Bronchial epithelial cell (primary cell): ENCODE data around the gene DNM2. TPM values are rescaled to one million over a fixed set of nuclear protein-coding genes. Genes with fewer than 3 reads are reported as not detected.

Experiments
- DNase-seq: peaks from one replicate; pipeline ENCODE4 v3.0.0-alpha.2; 2010; ENCODE audit warnings: low read depth
- FAIRE-seq: peaks from 2 replicates; lab custom pipeline; 2011; peaks lifted over from hg19 to GRCh38; lab: Jason Lieb, UNC
- H3K27me3 ChIP-seq: 2 replicates; pipeline ENCODE4 v1.5.1; 2011; ENCODE audit warnings: low read length; ENCODE audit not compliant: control insufficient read depth, insufficient read depth
- H3K36me3 ChIP-seq: 2 replicates; pipeline ENCODE4 v1.5.1; 2011; ENCODE audit warnings: low read length; ENCODE audit not compliant: control insufficient read depth, insufficient read depth
- H3K4me3 ChIP-seq: 2 replicates; pipeline ENCODE4 v1.5.1; 2011; ENCODE audit warnings: mild to moderate bottlenecking, low read depth, low read length, control low read depth
- total RNA-seq: library from RNA; depleted of rRNA; stranded (reverse); fragments of >200 nt; gene quantifications from 2 replicates; pipeline ENCODE4 v1.2.1, GENCODE V29; 2014
- TF ChIP-seq, protein P1 (sequence below): IDR thresholded peaks from 2 replicates; pipeline ENCODE4 v1.5.1; 2011; ENCODE audit warnings: mild to moderate bottlenecking, moderate library complexity, low read length, control low read depth, inconsistent platforms; ENCODE audit not compliant: insufficient read depth, severe bottlenecking

DNM2 gene
- total RNA-seq, 1 donor from 2014 or later: 68.4 TPM

DNA sequence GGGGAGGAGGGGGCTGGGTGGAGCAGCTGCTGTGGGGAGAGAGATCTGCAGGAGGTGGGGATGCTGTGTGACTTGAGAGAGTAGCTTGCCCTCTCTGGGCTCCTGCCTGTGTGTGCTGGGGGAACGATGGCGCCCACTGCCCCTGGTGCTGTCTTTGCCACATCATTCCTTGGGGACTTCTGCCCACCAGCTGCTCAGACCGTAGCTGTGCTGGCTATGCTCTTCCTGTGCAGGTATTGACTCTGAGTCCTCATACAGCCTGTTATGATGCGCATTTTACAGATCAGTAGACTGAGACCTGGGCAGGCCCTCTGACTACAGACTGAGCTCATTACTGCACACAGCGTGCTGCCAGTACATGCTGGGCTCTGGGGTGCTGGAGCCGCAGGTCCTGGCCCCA is 51.1 kb downstream of the DNM2 start:
- DNase-seq (no peak), FAIRE-seq (no peak)
- TF ChIP-seq, protein P1, sequence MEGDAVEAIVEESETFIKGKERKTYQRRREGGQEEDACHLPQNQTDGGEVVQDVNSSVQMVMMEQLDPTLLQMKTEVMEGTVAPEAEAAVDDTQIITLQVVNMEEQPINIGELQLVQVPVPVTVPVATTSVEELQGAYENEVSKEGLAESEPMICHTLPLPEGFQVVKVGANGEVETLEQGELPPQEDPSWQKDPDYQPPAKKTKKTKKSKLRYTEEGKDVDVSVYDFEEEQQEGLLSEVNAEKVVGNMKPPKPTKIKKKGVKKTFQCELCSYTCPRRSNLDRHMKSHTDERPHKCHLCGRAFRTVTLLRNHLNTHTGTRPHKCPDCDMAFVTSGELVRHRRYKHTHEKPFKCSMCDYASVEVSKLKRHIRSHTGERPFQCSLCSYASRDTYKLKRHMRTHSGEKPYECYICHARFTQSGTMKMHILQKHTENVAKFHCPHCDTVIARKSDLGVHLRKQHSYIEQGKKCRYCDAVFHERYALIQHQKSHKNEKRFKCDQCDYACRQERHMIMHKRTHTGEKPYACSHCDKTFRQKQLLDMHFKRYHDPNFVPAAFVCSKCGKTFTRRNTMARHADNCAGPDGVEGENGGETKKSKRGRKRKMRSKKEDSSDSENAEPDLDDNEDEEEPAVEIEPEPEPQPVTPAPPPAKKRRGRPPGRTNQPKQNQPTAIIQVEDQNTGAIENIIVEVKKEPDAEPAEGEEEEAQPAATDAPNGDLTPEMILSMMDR: no peak
- Histone ChIP-seq H3K27me3 (no peaks in the 10 kb centered on the region), H3K4me3 (no peak overlapping the region), H3K36me3 (peaks cover 14% of the 10 kb centered on the region)

DNA sequence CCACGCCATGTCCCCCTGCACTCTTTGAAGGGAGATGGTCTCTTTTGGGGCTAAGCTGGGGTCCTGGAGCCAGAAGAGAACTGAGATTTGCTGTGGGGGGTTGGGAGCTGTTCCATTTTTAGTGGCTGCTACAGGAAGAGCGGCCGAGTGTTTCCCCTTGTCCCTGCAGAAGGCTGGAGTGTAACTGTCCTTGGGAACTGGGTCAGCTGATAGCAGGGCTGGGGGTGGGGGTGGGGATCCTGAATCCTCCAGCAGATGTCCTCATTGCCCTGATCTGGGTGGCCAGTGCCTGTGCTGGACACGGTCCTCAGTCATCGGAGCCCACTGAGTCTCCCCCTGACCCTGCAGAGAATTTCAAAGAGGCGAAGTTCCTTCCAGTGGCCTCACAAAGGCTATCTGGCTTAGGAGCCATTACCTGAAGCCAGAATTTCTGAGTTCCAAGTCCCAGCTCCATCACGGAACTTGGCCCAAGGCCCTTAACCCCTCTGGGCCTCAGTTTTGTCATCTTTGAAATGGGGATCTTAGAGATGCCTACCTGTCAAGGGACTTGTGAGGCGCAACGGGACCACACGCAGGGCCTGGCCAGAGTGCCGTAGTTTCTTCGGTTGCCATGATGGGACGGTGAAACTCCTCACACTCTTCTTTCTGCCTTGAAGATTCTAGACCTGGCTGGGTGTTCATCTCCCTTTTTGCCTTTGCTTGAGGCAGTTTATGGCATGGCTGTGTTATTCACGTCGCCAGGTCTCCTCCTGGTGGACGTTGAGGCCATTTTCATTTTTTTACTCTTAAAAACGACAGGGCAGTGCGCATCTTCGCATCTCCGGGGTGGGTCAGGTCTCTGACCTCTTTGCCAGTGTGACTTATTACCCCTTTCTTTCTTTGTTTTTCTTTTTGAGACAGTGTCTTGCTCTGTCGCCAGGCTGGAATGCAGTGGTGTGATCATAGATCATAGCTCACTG is 51.9 kb downstream of the DNM2 start:
- DNase-seq: peak; percentile 26
- TF ChIP-seq, protein P1: no peak
- no peak for FAIRE-seq
- no peak overlapping the region for H3K4me3 ChIP-seq
- no peaks in the 10 kb centered on the region for H3K27me3 ChIP-seq
- peaks cover 12% of the 10 kb centered on the region for H3K36me3 ChIP-seq

DNA sequence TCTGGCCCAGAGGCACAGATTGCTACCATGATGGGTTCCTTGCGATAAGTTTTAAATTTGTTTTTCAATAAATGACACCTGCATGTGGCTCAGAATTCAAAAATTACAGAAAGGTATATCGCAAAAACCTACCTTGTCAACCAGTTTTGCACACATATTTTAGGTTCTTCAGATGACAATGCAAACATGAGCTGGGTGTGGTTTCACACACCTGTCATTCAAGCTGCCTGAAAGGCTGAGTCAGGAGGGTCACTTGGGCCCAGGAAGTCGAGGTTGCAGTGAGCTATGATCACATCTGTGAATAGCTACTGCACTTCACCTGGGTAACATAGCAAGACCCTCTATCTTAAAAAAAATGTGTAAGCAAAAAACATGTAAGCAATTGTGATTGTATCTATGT is 56.1 kb downstream of the DNM2 start:
- FAIRE-seq: no peak
- peaks cover 30% of the 10 kb centered on the region for H3K36me3 ChIP-seq
- TF ChIP-seq, protein P1: no peak

DNA sequence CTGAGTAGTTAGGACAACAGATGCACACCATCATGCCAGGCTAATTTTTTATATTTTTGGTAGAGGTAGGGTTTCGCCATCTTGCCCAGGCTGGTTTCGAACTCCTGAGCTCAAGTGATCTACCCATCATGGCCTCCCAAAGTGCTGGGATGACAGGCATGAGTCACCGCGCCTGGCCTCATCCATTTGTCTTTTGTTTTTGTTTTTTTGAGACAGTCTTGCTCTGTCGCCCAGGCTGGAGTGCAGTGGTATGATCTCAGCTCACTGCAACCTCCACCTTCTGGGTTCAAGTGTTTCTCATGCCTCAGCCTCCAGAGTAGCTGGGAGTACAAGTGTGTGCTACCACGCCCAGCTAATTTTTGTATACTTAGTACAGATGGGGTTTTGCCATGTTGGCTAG is 57.0 kb downstream of the DNM2 start:
- DNase-seq: no peak
- Histone ChIP-seq H3K4me3 (no peak overlapping the region), H3K27me3 (no peaks in the 10 kb centered on the region), H3K36me3 (peaks cover 30% of the 10 kb centered on the region)
- FAIRE-seq: no peak
- TF ChIP-seq, protein P1: no peak

More for the DNA sequence above, 56.1 kb downstream of the DNM2 start:
- H3K4me3 ChIP-seq: no peak overlapping the region
- peak; percentile 48 for DNase-seq
- no peaks in the 10 kb centered on the region for H3K27me3 ChIP-seq

DNA sequence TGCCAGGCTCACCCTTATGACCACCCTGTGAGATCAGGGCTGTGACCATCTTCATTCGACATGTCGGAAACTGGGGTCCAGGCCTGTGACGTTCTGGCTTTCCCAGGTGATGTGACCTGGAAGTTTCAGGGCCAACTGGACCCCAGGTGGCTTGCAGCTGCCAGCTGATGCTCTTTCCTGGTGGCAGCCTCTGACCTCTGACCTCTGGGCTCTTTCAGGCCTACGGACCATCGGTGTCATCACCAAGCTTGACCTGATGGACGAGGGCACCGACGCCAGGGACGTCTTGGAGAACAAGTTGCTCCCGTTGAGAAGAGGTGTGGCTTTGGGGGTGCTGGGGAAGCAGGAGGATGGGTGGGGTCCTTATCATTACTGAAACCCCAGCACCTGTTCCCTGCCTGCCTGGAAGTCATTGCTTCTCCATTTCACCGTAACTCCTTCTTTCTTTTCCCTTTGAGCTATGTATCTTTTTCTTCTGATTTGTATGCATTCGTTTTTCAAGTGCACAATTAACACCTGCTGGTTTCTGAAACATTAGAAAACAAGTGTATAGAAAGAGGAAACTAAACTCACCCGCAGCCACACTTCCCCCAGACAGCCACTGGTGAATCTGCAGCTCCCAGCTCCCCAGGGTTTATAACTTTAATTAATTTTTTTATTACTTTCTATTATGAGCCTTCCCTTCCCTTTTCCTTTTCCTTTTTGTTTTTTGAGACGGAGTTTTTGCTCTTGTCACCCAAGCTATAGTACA is 59.2 kb downstream of the DNM2 start:
- FAIRE-seq (no peak), DNase-seq (no peak)
- no peaks in the 10 kb centered on the region for H3K27me3 ChIP-seq
- H3K36me3 ChIP-seq: peaks cover 31% of the 10 kb centered on the region
- TF ChIP-seq, protein P1: no peak
- no peak overlapping the region for H3K4me3 ChIP-seq
